Measurements from ENCODE around the gene MIXL1.
"Not testable (repeated sequence)": the region's sequence is repeated elsewhere in the genome, so short reads cannot be mapped to it uniquely, and the experiment has no call there.

Gene MIXL1

DNA sequence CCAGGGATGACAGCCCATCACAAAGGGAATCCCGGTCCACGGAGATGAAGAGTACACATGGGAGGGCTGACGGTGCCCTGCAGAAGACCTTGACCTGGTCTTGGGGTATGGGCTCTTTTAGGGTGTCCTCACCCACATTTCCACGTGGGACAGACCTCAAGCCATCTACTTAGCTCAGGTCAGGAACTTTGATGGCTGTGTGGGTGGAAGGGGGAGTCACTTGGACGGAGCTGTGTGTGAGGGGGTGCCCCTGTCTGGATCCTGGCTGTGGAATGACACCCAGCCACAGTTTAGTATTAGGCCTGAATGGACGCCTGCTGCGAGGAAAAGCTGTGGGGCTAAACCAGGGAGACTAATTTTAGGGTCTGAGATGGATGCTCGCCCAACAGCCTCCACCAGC, 10.9 kb upstream of the MIXL1 start:
- no peak for DNase-seq

DNA sequence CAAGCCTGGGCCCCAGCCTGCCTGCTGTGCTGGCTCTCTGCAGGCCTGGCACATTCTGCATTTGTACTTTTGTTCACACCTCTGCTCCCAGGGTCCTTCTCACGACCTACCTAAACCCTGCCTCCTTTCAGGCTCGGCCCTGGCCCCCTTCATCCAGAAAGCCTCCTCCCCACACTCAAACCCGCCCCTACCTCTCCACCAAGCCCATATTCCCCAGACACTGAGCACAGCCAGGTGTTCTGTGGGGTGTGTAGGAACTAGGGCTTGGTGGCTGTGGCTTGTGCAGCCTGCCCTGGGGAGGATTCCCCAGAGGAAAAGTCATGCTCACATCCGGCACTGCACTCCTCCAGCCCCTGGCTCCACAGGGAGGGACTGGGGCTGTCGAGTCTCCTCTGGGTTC, 8.2 kb upstream of the MIXL1 start:
- DNase-seq = no peak

- DNase-seq = no peak
Observed at GRCh38 chr1:226216056-226216455, 7.4 kb upstream of the MIXL1 start.

DNA sequence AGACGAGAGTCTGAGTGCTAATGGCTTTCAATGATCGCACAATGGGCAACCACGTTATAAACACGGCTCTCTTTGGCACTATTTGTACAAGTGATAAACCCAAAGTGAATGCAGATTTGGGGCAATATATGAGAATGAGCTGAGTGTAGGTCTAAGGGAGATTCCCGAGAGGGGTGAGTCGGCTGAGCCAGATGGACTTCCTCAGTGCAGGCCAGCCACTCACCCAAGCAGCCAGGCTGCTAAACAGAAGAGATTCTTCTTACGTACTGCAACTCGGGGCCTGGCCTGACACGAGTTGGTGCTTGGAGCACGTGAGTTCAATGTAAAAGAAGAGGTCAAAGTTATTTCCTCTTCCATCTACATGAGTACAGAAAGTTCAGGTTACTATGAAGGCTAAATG, 6.2 kb upstream of the MIXL1 start:
- no peak for DNase-seq

DNA sequence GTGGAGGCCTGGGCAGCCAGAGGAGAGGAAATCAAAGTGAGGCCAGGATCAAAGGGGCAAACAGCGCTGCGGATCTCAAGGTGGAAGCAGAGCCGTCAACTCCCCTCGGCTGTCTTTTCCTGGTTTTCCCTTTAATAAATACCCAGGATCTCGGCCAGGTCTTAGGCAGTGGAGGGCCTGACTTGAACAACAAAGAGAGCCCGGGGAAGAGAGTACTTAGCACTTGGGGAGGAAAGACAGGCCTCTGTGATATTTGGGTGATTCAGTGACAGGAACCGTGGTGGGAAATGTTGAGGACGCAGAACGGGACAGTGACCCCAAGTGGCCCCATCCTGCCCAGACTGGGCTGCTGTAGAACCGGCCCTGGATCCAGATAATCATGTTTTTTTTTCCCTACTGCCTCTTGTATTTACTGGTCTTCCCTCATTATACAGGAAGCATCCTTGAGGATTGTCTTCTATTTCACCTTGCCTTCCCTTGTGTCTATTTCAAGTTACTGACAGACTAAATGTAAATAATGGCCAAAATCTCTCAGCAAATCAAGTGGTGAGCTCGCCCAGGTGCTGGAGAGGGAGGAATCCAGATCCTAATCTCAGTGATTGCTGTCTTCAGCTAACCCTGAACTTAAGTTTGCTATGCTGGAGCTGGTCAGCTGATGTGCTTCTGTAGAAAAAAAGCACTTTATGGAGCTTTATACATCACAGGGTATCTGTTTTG, 2.8 kb upstream of the MIXL1 start:
- no peak for DNase-seq

DNA sequence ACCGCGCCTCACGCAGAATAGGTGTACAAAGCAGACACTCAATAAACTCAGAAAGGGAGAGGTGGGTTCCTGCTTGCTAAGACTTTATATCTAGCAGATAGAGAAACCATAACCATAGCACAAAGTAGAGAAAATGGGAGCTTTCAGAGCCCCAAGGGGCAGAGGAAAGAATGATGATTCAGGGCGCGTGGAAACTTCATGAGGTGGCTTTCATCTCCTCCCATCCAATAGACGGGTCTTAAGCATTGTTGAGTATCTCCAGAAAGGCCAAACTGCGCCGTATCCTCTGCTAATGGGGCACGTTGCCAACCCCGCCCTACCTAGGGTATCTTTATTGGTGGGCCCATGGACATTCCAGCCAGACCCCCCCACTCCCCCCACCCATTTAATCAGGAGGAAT, 778 bp upstream of the MIXL1 start:
- DNase-seq = no peak

- DNase-seq = no peak
Observed at GRCh38 chr1:226223786-226224244, 351 bp downstream of the MIXL1 start.

DNA sequence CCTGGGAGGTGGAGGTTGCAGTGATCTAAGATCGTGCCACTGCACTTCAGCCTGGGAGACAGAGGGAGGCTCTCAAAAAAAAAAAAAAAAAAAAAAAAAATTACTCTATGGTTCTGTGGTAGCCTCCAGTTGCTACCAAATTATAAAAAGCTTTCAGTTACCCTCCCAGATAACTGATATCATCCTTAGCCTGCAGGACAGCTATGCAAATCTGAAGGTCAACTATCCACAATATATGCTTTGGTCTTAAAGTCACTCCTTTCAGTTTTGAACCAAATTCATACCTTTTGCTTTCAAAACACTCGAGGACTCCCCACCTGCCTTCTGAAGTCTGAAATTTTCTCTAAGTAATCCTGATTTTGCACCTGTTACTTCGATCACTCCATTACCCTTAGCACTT, 3.1 kb downstream of the MIXL1 start:
- DNase-seq = no peak

GRCh38 chr1:226233293-226233692, 9.8 kb downstream of the MIXL1 start:
- DNase-seq = no peak

DNA sequence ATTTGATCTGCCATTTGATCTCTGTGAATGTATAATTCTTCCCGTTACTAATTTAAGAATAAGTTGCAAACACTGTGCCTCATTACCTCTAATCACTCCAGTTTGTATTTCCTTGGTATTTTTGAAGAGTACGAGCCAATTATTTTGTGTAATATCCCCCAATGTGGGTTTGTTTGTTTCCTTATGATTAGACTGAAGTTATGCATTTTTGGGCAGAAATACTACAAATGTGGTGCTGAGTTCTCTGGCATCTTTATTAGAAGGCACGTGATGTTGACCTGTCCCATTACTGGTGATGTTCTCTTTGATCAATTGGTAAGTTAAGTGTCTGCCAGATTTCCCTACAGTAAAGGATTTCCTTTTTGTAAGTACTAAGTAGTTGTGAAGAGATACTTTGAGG, 10.3 kb downstream of the MIXL1 start:
- no peak for DNase-seq

- no peak for DNase-seq
Observed at GRCh38 chr1:226236826-226237225, 13.4 kb downstream of the MIXL1 start.

DNA sequence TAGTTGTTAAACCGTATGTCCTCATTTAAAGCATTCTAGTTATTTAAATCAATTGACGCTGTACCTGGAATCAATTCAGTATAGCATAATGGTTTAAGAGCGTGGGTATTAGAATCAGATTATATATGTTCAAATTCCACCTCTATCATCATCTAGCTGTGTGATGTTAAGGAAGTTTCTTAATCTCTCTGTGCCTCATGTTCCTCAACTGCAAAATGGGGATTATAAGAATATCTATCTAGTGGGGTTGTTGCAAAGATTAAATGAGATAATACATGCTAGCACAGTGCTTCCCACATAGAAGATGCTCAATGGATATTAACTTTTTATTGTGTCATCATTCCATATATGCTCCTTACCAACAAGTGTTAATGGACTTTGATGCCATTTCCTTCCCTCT, 16.0 kb downstream of the MIXL1 start:
- no peak for DNase-seq

DNA sequence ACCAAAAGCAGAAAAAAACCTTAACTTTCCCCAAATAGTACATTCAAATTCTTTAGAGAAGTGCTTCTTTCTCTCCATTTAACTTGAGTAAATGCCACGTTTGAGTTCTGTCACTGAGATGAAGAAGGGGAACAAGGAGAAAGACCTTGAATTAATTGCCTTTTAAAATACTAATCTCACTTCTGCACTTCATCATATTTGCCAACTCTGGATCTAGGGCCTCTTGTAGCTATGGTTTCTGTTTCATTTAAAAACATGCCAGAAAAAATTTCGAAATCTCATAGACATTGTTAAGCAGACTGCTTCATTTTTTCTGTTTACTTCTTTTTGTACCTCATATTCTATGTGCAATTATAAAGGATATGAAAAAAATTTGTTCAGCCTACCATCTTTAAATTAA, 24.6 kb downstream of the MIXL1 start:
- DNase-seq = no peak

GRCh38 chr1:226248796-226249195, 25.3 kb downstream of the MIXL1 start:
- DNase-seq = no peak

DNA sequence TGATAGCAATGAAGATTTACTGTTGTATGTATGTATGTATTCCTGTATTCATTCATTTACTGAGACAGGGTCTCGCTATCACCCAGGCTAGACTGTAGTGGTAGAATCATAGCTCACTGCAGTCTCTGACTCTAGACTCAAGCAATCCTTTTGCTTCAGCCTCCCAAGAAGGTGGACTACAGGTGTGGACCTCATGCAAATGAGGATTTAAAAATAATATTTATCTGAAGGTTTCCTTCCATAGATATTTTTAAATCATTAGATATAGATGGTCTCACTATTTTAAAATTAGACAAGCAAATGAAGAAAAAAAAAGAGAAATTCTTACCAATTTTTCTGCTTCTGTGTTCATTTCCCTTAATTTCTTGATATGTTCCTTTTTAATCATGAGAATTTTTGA, 27.0 kb downstream of the MIXL1 start:
- DNase-seq = no peak

DNA sequence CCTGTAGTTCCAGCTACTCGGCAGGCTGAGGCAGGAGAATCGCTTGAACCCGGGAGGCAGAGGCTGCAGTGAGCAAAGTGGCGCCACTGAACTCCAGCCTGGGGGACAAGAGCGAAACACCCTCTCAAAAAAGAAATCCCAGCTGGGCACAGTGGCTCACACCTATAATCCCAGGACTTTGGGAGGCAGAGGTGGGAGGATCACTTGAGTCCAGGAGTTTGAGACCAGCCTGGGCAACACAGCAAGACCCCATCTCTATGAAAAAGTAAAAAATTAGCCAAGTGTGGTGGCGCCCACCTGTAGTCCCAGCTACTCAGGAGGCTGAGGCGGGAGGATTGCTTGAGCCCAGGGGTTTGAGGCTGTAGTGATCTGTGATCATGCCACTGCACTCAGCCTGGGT, 29.4 kb downstream of the MIXL1 start:
- not testable (repeated sequence) for DNase-seq

- no peak for DNase-seq
Observed at GRCh38 chr1:226253933-226254332, 30.5 kb downstream of the MIXL1 start.

DNA sequence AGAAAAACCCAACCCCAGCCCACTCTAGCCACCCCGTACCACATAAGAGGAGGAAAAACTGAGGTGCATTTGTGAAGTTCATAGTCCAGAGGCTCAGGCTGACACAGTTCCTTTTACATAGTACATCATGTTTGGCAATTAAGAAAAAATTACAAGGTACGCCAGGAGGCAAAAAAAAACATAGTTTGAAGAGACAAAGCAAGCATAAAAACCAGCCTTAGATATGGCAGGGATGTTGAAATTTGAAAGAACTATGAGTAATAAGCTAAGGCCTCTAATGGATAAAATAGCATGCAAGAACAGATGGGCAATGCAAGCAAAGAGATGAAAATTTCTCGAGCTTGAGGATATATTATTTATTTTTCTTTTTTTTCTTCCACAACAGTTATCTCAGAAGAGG, 31.9 kb downstream of the MIXL1 start:
- no peak for DNase-seq

GRCh38 chr1:226261818-226262217, 38.4 kb downstream of the MIXL1 start:
- DNase-seq = no peak

GRCh38 chr1:226268421-226269124, 45.1 kb downstream of the MIXL1 start:
- no peak for DNase-seq

DNA sequence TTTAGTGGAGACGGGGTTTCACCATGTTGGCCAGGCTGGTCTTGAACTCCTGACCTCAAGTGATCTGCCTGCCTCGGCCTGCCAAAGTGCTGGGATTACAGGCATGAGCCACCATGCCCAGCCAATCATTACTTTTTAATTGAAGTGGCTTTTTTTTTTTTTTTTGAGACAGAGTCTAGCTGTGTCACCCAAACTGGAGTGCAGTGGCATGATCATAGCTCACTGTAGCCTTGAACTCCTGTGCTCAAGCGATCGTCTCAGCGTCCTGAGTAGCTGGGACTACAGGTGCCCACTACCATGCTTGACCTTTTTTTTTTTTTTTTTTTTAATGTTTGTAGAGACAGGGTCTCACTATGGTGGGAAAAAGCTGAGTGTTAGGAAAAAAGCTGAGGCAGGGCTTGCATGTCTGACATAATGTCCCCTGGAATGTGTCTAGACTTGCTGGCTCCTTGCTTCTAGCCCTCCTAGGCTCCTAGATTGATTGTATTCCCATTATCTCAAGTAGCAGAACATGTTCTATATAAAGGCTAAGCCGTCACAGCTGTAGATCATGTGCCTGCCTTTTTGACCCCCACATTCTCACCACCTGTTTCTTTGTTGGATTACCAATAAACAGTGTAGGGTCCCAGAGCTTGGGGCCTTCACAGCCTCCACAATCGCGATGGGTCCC, 48.9 kb downstream of the MIXL1 start:
- not testable (repeated sequence) for DNase-seq

- no peak for DNase-seq
Observed at GRCh38 chr1:226274138-226274537, 50.7 kb downstream of the MIXL1 start.
